HAP-1 (cell line): ENCODE data around the gene PCBP3.
"Not testable (repeated sequence)": the region's sequence is repeated elsewhere in the genome, so short reads cannot be mapped to it uniquely, and the experiment has no call there.

Experiments
- DNase-seq, 2 experiments: peaks; one replicate each; pipeline ENCODE4 v3.0.0-alpha.2; 2016 to 2020; ENCODE audit warnings: low spot score in 2 of 2
- H3K27me3 ChIP-seq: fragments of 250-450 bp; sonication (Bioruptor Pico); 2 replicates; pipeline ENCODE4 v1.5.1; 2020; ENCODE audit warnings: low read depth, mild to moderate bottlenecking, moderate library complexity
- H3K36me3 ChIP-seq: fragments of 250-450 bp; sonication (Bioruptor Pico); replicated peaks from 2 replicates; pipeline ENCODE4 v1.5.1; 2020; ENCODE audit warnings: mild to moderate bottlenecking
- H3K4me1 ChIP-seq: fragments of 250-450 bp; sonication (Bioruptor Pico); 2 replicates; pipeline ENCODE4 v1.5.1; 2020; ENCODE audit warnings: mild to moderate bottlenecking
- H3K4me3 ChIP-seq: fragments of 250-450 bp; sonication (Bioruptor Pico); 2 replicates; pipeline ENCODE4 v1.5.1; 2020; ENCODE audit warnings: mild to moderate bottlenecking, moderate library complexity
- H3K9me3 ChIP-seq: fragments of 250-450 bp; sonication (Bioruptor Pico); 2 replicates; pipeline ENCODE4 v1.5.1; 2020; ENCODE audit warnings: mild to moderate bottlenecking, moderate library complexity
- in situ Hi-C: fragments of 300-500 bp; cut with MboI; formaldehyde crosslinking; loops from 3 replicates; pipeline ENCODE4 v1.14.3; 2020; ENCODE audit warnings: low sequenced_read_pairs, inconsistent platforms, mixed read lengths

PCBP3 gene

DNA sequence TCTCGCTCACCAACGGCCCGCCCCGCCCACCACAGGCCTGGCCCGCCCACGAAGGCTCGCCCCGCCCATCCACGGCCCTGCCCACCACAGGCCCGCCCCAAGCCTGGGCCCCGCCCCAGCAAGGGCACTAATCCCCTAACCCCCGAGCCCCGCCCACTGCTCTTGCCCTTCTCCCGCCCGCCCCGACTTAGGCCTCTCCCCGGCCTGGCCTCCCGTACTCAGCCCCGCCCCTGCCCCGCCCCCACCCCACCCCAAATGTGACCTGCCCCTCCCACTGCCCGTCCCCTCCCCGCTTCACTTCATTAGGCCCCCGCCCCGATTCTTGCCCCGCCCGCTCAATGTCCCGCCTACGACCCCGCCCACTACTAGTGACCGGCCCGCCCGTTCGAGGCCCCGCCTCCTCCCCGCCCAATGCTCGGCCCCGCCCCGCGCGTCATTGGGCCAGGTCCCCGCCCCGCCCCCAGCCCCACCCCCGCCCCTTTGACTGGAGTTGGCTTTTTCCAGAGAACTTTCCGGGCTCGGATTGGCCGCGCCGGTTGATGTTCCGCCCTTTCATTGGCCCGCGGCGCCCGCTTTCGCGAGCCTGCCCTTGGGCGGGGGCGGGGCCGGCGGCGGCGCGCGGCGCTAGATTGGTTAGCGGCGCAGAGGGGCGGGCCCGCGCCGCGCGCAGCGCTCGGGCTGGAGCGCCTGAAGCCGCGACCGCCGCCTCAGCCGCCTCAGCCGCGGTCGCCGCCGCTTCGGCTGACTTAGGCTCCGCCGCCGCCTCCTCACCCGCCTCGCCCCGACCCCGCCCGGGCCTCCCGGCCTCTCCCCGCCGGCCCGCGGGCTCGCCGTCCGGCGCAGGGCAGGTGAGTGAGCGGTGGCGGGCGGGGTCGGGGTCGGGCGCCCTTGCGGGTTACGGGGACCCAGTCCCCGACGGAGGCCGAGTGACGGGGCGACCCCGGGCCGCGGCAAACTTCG, at the start of gene PCBP3:
PCBP3 (plus strand) TSS at position 705 of the 960 bp plus-strand sequence. CDS start 206,361 bp downstream, outside the sequence.
- Histone ChIP-seq H3K27me3 (no peaks in the 10 kb centered on the region), H3K4me1 (peaks cover 2% of the 10 kb centered on the region; the same call in 1 of the 2 replicates), H3K4me3 (peak within 1 kb of the TSS; percentile 32), H3K9me3 (no peaks in the 10 kb centered on the region), H3K36me3 (no peaks in the 10 kb centered on the region)
- DNase-seq: peak; percentile 91 to 100
- in situ Hi-C loops: loop anchor here (5.0 to 25.0 kb wide), 2 partner anchors 86 to 1306 kb away; partner anchors contain the start of gene CFAP410

- H3K27me3 ChIP-seq: no peaks in the 10 kb centered on the region
- no peaks in the 10 kb centered on the region for H3K9me3 ChIP-seq
- H3K36me3 ChIP-seq: no peaks in the 10 kb centered on the region
- in situ Hi-C loops: no loop called here
- no peaks in the 10 kb centered on the region for H3K4me1 ChIP-seq
- no peak for DNase-seq
- H3K4me3 ChIP-seq: no peak overlapping the region
These were observed 48.6 kb upstream of the PCBP3 start for GRCh38 chr21:45594721-45595489.

GRCh38 chr21:45595574-45596295, 47.8 kb upstream of the PCBP3 start:
- in situ Hi-C loops: no loop called here
- no peak for DNase-seq

DNA sequence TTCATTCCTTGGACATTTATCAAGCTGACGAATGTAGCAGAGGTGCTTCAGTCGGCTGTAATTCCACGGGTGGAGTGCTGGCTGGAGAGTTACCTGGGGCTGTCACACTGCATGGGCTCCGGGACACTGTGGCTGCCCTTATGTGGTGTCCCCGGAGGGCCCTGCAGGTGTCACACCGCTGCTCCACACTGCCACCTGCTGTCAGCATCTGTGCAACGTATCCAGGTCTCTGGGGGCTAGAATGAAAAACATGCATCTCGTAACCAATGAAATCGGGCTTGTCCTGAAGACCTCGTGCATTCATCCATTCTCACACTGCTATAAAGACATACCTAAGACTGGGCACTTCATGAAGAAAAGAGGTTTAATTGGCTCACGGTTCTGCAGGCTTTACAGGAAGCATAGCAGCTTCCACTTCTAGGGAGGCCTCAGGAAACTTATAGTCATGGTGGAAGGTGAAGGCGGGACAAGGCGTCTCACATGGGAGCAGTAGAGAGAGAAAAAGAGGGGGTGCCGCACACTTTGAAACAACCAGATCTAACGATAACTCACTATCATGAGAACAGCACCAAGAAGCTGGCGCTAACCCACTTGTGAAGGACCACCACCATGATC, 46.7 kb upstream of the PCBP3 start:
- H3K36me3 ChIP-seq: no peaks in the 10 kb centered on the region
- no peaks in the 10 kb centered on the region for H3K9me3 ChIP-seq
- peak; percentile 42 to 87 for DNase-seq
- in situ Hi-C loops: no loop called here
- no peak overlapping the region for H3K4me3 ChIP-seq
- H3K4me1 ChIP-seq: no peaks in the 10 kb centered on the region
- no peaks in the 10 kb centered on the region for H3K27me3 ChIP-seq

More at GRCh38 chr21:45595574-45596295, 47.8 kb upstream of the PCBP3 start:
- Histone ChIP-seq H3K36me3 (no peaks in the 10 kb centered on the region), H3K4me1 (no peaks in the 10 kb centered on the region), H3K9me3 (no peaks in the 10 kb centered on the region), H3K4me3 (no peak overlapping the region), H3K27me3 (no peaks in the 10 kb centered on the region)

- H3K27me3 ChIP-seq: no peaks in the 10 kb centered on the region
- in situ Hi-C loops: no loop called here
- no peaks in the 10 kb centered on the region; the same call in 1 of the 2 replicates for H3K9me3 ChIP-seq
- no peak for DNase-seq
- no peaks in the 10 kb centered on the region for H3K36me3 ChIP-seq
- H3K4me1 ChIP-seq: no peaks in the 10 kb centered on the region
- H3K4me3 ChIP-seq: no peak overlapping the region
These were observed 45.4 kb upstream of the PCBP3 start for GRCh38 chr21:45598109-45598508.

DNA sequence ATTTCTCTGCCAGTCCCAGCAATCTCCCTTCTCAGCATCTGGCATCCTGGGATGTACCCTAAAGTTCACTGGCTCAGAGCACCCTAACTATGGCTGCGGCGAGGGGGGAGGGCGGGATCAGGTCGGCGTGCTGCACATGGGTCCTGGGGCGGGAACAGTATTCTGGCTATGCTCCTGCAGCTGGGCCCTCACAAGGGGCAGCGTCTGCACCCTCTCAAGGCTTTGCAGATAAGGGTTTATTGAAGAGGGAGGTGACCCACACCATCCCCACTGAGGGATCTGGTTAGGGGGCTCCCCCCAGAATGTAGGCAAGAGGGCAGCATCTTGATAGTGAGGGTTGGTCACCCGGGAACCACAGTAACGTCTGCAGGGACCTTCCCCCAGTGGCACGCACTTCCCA, 44.9 kb upstream of the PCBP3 start:
- Histone ChIP-seq H3K4me3 (no peak overlapping the region), H3K27me3 (no peaks in the 10 kb centered on the region), H3K9me3 (no peaks in the 10 kb centered on the region; the same call in 1 of the 2 replicates), H3K36me3 (no peaks in the 10 kb centered on the region), H3K4me1 (no peaks in the 10 kb centered on the region)
- in situ Hi-C loops: no loop called here
- DNase-seq: no peak

DNA sequence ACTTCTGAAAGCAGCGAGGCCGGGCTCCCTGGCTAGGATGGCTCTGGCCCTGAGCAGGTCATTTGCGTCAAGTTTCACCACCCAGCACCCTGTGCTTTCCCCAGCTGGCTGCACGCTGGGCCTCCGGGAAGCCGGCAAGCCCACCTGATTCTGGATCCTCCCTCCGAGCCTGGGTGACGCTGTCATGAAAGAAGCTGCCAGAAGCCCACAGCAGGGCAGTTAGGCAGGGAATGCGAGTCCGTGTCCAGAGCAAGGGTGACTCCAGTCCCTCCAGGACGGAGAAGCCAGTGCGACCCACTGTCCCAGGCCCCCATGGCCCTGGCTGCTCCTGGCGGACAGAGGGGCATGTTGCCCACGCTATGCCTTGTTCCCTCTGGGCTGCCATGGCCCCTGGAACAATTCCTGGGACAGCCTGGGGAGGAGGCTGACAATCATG, 44.4 kb upstream of the PCBP3 start:
- Histone ChIP-seq H3K27me3 (no peaks in the 10 kb centered on the region), H3K9me3 (no peaks in the 10 kb centered on the region; the same call in 1 of the 2 replicates), H3K36me3 (no peaks in the 10 kb centered on the region), H3K4me1 (no peaks in the 10 kb centered on the region), H3K4me3 (no peak overlapping the region)
- in situ Hi-C loops: no loop called here
- no peak for DNase-seq

DNA sequence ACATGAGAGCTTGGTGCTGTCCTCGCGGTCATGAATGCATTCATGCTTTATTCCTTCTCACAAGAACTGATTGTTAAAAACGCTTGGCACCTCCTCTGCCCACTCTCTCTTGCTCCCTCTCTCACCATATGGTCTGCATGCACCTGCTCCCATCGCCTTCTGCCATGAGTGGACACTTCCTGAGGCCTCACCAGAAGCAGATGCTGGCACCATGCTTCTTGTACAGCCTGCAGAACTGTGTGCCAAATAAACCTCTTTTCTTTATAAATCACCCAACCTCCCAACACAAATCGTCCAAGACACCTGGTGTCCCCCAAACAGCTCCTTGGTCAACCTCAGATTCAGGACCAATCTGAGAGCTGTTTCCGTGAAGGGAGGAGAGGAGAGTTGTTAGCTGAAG, 43.3 kb upstream of the PCBP3 start:
- Histone ChIP-seq H3K4me1 (no peaks in the 10 kb centered on the region), H3K4me3 (no peak overlapping the region), H3K27me3 (no peaks in the 10 kb centered on the region), H3K36me3 (no peaks in the 10 kb centered on the region), H3K9me3 (no peaks in the 10 kb centered on the region; the same call in 1 of the 2 replicates)
- in situ Hi-C loops: no loop called here
- no peak for DNase-seq

- Histone ChIP-seq H3K4me1 (no peaks in the 10 kb centered on the region), H3K27me3 (no peaks in the 10 kb centered on the region), H3K4me3 (no peak overlapping the region), H3K36me3 (no peaks in the 10 kb centered on the region), H3K9me3 (no peaks in the 10 kb centered on the region; the same call in 1 of the 2 replicates)
- DNase-seq: no peak
- in situ Hi-C loops: no loop called here
These were observed 42.0 kb upstream of the PCBP3 start for GRCh38 chr21:45601551-45601950.

DNA sequence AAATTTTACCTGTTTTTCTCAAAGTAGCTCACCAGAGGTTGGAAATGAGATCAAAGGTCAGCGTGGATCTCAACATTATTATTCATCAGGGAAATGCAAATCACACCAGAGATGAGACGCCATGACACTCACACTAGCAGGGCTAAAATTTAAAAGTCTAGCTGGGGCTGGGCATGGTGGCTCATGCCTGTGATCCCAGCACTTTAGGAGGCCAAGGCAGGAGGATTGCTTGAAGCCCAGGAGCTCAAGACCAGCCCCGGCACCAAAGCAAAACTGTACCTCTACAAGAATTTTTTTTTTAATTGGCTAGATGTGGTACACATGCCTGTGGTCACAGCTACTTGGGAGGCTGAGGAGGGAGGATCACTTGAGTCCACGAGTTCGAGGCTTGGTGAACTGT, 41.4 kb upstream of the PCBP3 start:
- DNase-seq: no peak
- in situ Hi-C loops: no loop called here
- Histone ChIP-seq H3K9me3 (no peaks in the 10 kb centered on the region; the same call in 1 of the 2 replicates), H3K4me1 (no peaks in the 10 kb centered on the region), H3K27me3 (no peaks in the 10 kb centered on the region; the same call in 1 of the 2 replicates), H3K4me3 (no peak overlapping the region), H3K36me3 (no peaks in the 10 kb centered on the region)

DNA sequence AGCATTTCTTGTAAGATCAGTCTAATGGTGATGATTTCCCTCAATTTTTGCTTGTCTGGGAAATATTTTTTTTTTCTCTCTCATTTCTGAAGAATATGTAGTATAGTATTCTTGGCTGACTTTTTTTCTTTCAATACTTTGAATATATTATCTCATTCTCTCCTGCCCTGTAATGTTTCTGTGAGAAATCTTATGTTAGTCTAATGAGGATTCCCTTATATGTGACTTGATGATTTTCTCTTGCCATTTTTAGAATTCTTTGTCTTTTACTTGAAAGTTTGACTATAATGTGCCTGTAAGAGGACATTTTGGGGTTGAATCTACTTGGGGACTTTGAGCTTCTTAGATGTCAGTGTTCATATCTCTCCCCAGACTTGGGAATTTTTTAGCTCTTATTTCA, 40.0 kb upstream of the PCBP3 start:
- no peaks in the 10 kb centered on the region; the same call in 1 of the 2 replicates for H3K9me3 ChIP-seq
- H3K4me3 ChIP-seq: no peak overlapping the region
- no peaks in the 10 kb centered on the region for H3K36me3 ChIP-seq
- H3K27me3 ChIP-seq: peaks cover 5% of the 10 kb centered on the region
- DNase-seq: no peak
- in situ Hi-C loops: no loop called here
- no peaks in the 10 kb centered on the region for H3K4me1 ChIP-seq

DNA sequence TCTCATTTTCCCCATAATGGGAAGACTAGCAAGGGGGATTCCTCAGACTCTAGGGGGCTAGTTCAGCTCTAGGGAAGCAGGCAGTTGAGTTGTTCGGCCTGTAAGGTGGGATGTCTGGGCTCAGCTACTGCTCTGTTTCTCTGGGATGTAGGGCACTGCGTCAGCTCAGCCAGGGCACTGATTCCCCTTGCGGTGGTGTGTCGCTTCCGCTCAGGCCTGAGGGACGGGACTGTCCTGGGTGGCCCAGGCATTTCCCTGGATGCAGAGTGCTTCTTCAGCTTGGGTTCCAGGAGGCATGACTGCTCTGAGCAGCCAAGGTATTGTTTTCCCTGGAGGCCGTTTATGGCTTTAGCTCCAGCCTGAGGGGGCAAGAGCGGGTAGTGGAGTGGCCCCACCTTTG, 38.8 kb upstream of the PCBP3 start:
- DNase-seq, H3K36me3 ChIP-seq, H3K9me3 ChIP-seq, H3K4me3 ChIP-seq, H3K4me1 ChIP-seq, H3K27me3 ChIP-seq, in situ Hi-C loops: not testable (repeated sequence)
